CD4-positive, alpha-beta T cell treated with Interleukin-4 for 1 hour (primary cell): ENCODE measurements around the gene SYNDIG1.

Source experiments
- DNase-seq, 2 donors: peaks; one replicate each; pipeline ENCODE4 v3.0.0-alpha.2; 2020 to 2022

SYNDIG1 gene

GRCh38 chr20:24574307-24574706 is 104.9 kb downstream of the SYNDIG1 start:
- DNase-seq: no peak

- no peak for DNase-seq
These were observed 105.4 kb downstream of the SYNDIG1 start for GRCh38 chr20:24574797-24575196.

- no peak for DNase-seq
These were observed 106.4 kb downstream of the SYNDIG1 start for GRCh38 chr20:24575811-24576210.

- no peak for DNase-seq
These were observed 107.0 kb downstream of the SYNDIG1 start for GRCh38 chr20:24576447-24576846.

- no peak for DNase-seq
These were observed 108.0 kb downstream of the SYNDIG1 start for GRCh38 chr20:24577271-24577909.

- no peak for DNase-seq
These were observed 109.4 kb downstream of the SYNDIG1 start for GRCh38 chr20:24578567-24579415.

GRCh38 chr20:24579475-24579874 is 110.0 kb downstream of the SYNDIG1 start:
- no peak for DNase-seq

GRCh38 chr20:24580006-24580405 is 110.6 kb downstream of the SYNDIG1 start:
- no peak for DNase-seq

GRCh38 chr20:24580855-24581254 is 111.4 kb downstream of the SYNDIG1 start:
- no peak for DNase-seq

GRCh38 chr20:24581443-24582170 is 112.2 kb downstream of the SYNDIG1 start:
- no peak for DNase-seq

GRCh38 chr20:24582373-24583168 is 113.1 kb downstream of the SYNDIG1 start:
- DNase-seq: no peak

GRCh38 chr20:24583169-24583792 is 113.9 kb downstream of the SYNDIG1 start:
- DNase-seq: no peak

- no peak for DNase-seq
These were observed 114.6 kb downstream of the SYNDIG1 start for GRCh38 chr20:24584078-24584477.

- DNase-seq: no peak
These were observed 115.3 kb downstream of the SYNDIG1 start for GRCh38 chr20:24584538-24585356.

GRCh38 chr20:24585796-24586522 is 116.5 kb downstream of the SYNDIG1 start:
- DNase-seq: no peak

- DNase-seq: no peak
These were observed 117.1 kb downstream of the SYNDIG1 start for GRCh38 chr20:24586523-24586840.

GRCh38 chr20:24587384-24588046 is 118.1 kb downstream of the SYNDIG1 start:
- no peak for DNase-seq

- DNase-seq: no peak
These were observed 118.7 kb downstream of the SYNDIG1 start for GRCh38 chr20:24588047-24588635.

GRCh38 chr20:24588725-24589340 is 119.4 kb downstream of the SYNDIG1 start:
- no peak for DNase-seq
